Measurements from ENCODE around the gene FERMT1.

Gene FERMT1

GRCh38 chr20:6127825-6128224, 5.0 kb upstream of the FERMT1 start:
- H3K27ac ChIP-seq, result no peak overlapping the region
- no peak for TF ChIP-seq ZFX (IDR thresholded peaks at IDR 0.05)
- no peak for TF ChIP-seq CTCF (conservative IDR thresholded peaks at IDR 0.05)

GRCh38 chr20:6126846-6127245, 4.0 kb upstream of the FERMT1 start:
- H3K27ac ChIP-seq, result no peak overlapping the region
- TF ChIP-seq CTCF (conservative IDR thresholded peaks at IDR 0.05), result no peak
- TF ChIP-seq ZFX (IDR thresholded peaks at IDR 0.05), result no peak

- peak overlapping the region; percentile 70 for H3K27ac ChIP-seq
- TF ChIP-seq ZFX (IDR thresholded peaks at IDR 0.05) (no peak), CTCF (conservative IDR thresholded peaks at IDR 0.05) (no peak)
Observed at GRCh38 chr20:6123649-6124014, 802 bp upstream of the FERMT1 start.

- H3K27ac ChIP-seq, result peak overlapping the region; percentile 70
Observed at GRCh38 chr20:6122111-6122872, 538 bp downstream of the FERMT1 start.

GRCh38 chr20:6121504-6121903, 1.3 kb downstream of the FERMT1 start:
- H3K27ac ChIP-seq, result no peak overlapping the region
- TF ChIP-seq CTCF (conservative IDR thresholded peaks at IDR 0.05) (no peak), ZFX (IDR thresholded peaks at IDR 0.05) (no peak)

More at GRCh38 chr20:6122111-6122872, 538 bp downstream of the FERMT1 start:
- TF ChIP-seq ZFX (IDR thresholded peaks at IDR 0.05), result no peak
- no peak for TF ChIP-seq CTCF (conservative IDR thresholded peaks at IDR 0.05)

GRCh38 chr20:6120491-6120988, 2.3 kb downstream of the FERMT1 start:
- no peak for TF ChIP-seq ZFX (IDR thresholded peaks at IDR 0.05)
- no peak for TF ChIP-seq CTCF (conservative IDR thresholded peaks at IDR 0.05)
- H3K27ac ChIP-seq, result no peak overlapping the region

GRCh38 chr20:6116758-6117157, 6.1 kb downstream of the FERMT1 start:
- no peak overlapping the region for H3K27ac ChIP-seq
- TF ChIP-seq ZFX (IDR thresholded peaks at IDR 0.05) (no peak), CTCF (conservative IDR thresholded peaks at IDR 0.05) (no peak)

All from C4-2B (cell line).